Measurements from ENCODE around the gene TIMELESS. TPM values are rescaled to one million over a fixed set of nuclear protein-coding genes. Genes with fewer than 3 reads are reported as not detected.

Gene TIMELESS
- total and polyA plus RNA-seq, 9 of the 15 experiments (the other 6 are each of a cell fraction or from before 2014, with no cell fraction given), result 11.9 to 59.2 (median 35.8) TPM

GRCh38 chr12:56448860-56449621 is at the start of gene TIMELESS (continued):
- peak; percentile 58 for TF ChIP-seq PRDM10 (IDR thresholded peaks at IDR 0.05; ENCODE audit: partially characterized antibody)
- TF ChIP-seq WHSC1 (IDR thresholded peaks at IDR 0.05; ENCODE audit: low read length), result no peak
- TF ChIP-seq EWSR1 (IDR thresholded peaks at IDR 0.05; ENCODE audit: borderline replicate concordance, low read depth, partially characterized antibody), result no peak
- TF ChIP-seq, protein P1, sequence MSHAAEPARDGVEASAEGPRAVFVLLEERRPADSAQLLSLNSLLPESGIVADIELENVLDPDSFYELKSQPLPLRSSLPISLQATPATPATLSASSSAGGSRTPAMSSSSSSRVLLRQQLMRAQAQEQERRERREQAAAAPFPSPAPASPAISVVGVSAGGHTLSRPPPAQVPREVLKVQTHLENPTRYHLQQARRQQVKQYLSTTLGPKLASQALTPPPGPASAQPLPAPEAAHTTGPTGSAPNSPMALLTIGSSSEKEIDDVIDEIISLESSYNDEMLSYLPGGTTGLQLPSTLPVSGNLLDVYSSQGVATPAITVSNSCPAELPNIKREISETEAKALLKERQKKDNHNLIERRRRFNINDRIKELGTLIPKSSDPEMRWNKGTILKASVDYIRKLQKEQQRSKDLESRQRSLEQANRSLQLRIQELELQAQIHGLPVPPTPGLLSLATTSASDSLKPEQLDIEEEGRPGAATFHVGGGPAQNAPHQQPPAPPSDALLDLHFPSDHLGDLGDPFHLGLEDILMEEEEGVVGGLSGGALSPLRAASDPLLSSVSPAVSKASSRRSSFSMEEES (CRISPR knock-in tag; IDR thresholded peaks at IDR 0.05), result peak; percentile 92
- TF ChIP-seq, protein P2, sequence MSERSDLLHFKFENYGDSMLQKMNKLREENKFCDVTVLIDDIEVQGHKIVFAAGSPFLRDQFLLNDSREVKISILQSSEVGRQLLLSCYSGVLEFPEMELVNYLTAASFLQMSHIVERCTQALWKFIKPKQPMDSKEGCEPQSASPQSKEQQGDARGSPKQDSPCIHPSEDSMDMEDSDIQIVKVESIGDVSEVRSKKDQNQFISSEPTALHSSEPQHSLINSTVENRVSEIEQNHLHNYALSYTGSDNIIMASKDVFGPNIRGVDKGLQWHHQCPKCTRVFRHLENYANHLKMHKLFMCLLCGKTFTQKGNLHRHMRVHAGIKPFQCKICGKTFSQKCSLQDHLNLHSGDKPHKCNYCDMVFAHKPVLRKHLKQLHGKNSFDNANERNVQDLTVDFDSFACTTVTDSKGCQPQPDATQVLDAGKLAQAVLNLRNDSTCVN (CRISPR knock-in tag; IDR thresholded peaks at IDR 0.05), result no peak
- TF ChIP-seq SMARCB1 (IDR thresholded peaks at IDR 0.05; ENCODE audit: insufficient read length, low read depth), result no peak
- TF ChIP-seq, protein P3, sequence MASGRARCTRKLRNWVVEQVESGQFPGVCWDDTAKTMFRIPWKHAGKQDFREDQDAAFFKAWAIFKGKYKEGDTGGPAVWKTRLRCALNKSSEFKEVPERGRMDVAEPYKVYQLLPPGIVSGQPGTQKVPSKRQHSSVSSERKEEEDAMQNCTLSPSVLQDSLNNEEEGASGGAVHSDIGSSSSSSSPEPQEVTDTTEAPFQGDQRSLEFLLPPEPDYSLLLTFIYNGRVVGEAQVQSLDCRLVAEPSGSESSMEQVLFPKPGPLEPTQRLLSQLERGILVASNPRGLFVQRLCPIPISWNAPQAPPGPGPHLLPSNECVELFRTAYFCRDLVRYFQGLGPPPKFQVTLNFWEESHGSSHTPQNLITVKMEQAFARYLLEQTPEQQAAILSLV (tag; IDR thresholded peaks at IDR 0.05), result no peak
- no peak for TF ChIP-seq TEAD2 (tag; IDR thresholded peaks at IDR 0.05)
- no peak; a peak in 1 of 4 replicates for TF ChIP-seq KDM1A (IDR thresholded peaks at IDR 0.05)
- no peak for TF ChIP-seq XRCC4 (IDR thresholded peaks at IDR 0.05; ENCODE audit: extremely low read depth, insufficient read depth, insufficient read length)
- peak; percentile 61 to 85; a peak in 2 of 4 replicates for TF ChIP-seq SIN3A (IDR thresholded peaks at IDR 0.05; ENCODE audit: borderline replicate concordance in 2 of 2, control insufficient read depth in 1 of 2, low read depth in 2 of 2, low read length in 2 of 2)
- peak; percentile 68 for TF ChIP-seq ZNF592 (IDR thresholded peaks at IDR 0.05)
